Prostate gland (tissue), 2 donors: ENCODE measurements around the gene COLEC12. TPM values are rescaled to one million over a fixed set of nuclear protein-coding genes. Genes with fewer than 3 reads are reported as not detected.
A peak's percentile ranks its signal among the peaks of the same experiment; 100 is the strongest.

Experiments used
- DNase-seq: peaks from one replicate; pipeline ENCODE4 v3.0.0-alpha.2; 2019; ENCODE audit warnings: low spot score
- H3K27ac ChIP-seq, 2 donors: fragments of 200-600 bp; sonication (generic); 2 replicates each; pipeline ENCODE4 v1.5.1; 2017 to 2019
- H3K27me3 ChIP-seq: fragments of 200-600 bp; sonication (generic); replicated peaks from 2 replicates; pipeline ENCODE4 v1.5.1; 2019; ENCODE audit not compliant: insufficient read depth
- H3K36me3 ChIP-seq, 2 donors: fragments of 200-600 bp; sonication (generic); 1 replicate in 1 of 2; 2 replicates in 1 of 2; pipeline versions ENCODE4 v1.5.1 to v1.8.1; 2017 to 2019
- H3K4me1 ChIP-seq: fragments of 200-600 bp; sonication (generic); replicated peaks from 2 replicates; pipeline ENCODE4 v1.5.1; 2019
- H3K4me3 ChIP-seq, 2 donors: fragments of 200-600 bp; sonication (generic); 2 replicates each; pipeline ENCODE4 v1.5.1; 2017 to 2019
- H3K9me3 ChIP-seq: fragments of 200-600 bp; sonication (generic); 2 replicates; pipeline ENCODE4 v1.5.1; 2017
- POLR2A ChIP-seq: fragments of 450-650 bp; IDR thresholded peaks from one replicate; pipeline ENCODE4 v1.6.1; 2016; ENCODE audit warnings: antibody characterized with exemption, mild to moderate bottlenecking
- POLR2AphosphoS5 ChIP-seq: sonication (generic); formaldehyde crosslinking; IDR thresholded peaks from one replicate; pipeline ENCODE4 v1.6.1; 2017; ENCODE audit warnings: antibody characterized with exemption
- WGBS: methylation state at CpG from one replicate; pipeline ENCODE4 v1.1.5; 2018; 5-methylcytosine and 5-hydroxymethylcytosine counted together
- intact Hi-C: fragments of 100-400 bp; cut with DNase I; formaldehyde crosslinking; loops from one replicate; pipeline ENCODE4 v1.14.2; 2022
- total RNA-seq, 2 donors: library from RNA; depleted of rRNA; stranded (reverse); fragments of >200 nt; gene quantifications; one replicate each; pipeline ENCODE4 v1.1.0, GENCODE V29; 2016
- TF ChIP-seq, protein P1 (sequence below), 4 experiments: fragments of 200-600 bp in 2 of 4; fragments of 450-650 bp in 2 of 4; sonication (generic) in 2 of 4; IDR thresholded peaks; 1 replicate in 3 of 4; 2 replicates in 1 of 4; pipeline ENCODE4 v1.5.1; 2016 to 2019; ENCODE audit warnings: antibody characterized with exemption in 4 of 4, mild to moderate bottlenecking in 2 of 4, moderate library complexity in 2 of 4

The COLEC12 gene
- total RNA-seq, 2 donors from 2014 or later: 11.1 to 35.0 TPM

DNA sequence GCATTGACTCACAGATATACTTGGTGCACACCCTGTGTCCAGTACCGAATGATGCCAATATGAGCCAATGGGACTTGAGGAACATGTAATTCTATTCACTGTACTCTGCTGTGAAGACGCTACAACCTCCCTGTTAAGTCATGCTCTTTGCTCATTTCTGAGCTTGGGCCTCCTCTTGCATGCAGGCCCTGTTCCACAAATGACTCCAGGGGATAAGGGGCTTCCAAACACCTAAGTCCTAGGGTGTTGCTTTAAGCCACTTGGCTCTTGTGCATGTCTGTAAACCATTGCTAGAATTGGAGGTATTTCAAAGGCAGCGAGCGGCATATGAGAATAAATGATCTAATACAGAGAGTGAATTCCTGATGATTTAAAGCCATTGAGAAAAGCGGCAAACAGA lies 126.7 kb downstream of the COLEC12 start:
- Histone ChIP-seq H3K36me3 (no peaks in the 10 kb centered on the region), H3K27me3 (no peaks in the 10 kb centered on the region), H3K9me3 (no peaks in the 10 kb centered on the region), H3K27ac (no peak overlapping the region), H3K4me1 (peaks cover 8% of the 10 kb centered on the region), H3K4me3 (no peak overlapping the region)
- WGBS: 98% methylated on average over 5 of the region's 5 CpGs
- TF ChIP-seq POLR2AphosphoS5 (no peak), POLR2A (no peak)
- TF ChIP-seq, protein P1, sequence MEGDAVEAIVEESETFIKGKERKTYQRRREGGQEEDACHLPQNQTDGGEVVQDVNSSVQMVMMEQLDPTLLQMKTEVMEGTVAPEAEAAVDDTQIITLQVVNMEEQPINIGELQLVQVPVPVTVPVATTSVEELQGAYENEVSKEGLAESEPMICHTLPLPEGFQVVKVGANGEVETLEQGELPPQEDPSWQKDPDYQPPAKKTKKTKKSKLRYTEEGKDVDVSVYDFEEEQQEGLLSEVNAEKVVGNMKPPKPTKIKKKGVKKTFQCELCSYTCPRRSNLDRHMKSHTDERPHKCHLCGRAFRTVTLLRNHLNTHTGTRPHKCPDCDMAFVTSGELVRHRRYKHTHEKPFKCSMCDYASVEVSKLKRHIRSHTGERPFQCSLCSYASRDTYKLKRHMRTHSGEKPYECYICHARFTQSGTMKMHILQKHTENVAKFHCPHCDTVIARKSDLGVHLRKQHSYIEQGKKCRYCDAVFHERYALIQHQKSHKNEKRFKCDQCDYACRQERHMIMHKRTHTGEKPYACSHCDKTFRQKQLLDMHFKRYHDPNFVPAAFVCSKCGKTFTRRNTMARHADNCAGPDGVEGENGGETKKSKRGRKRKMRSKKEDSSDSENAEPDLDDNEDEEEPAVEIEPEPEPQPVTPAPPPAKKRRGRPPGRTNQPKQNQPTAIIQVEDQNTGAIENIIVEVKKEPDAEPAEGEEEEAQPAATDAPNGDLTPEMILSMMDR (IDR thresholded peaks at IDR 0.05): no peak
- DNase-seq: no peak
- intact Hi-C loops: loop anchor here (5.0 to 10.0 kb wide), 2 partner anchors 46 to 241 kb away; no protein-coding TSS in a partner anchor

- Histone ChIP-seq H3K27ac (peak overlapping the region; percentile 59 to 67), H3K9me3 (no peaks in the 10 kb centered on the region), H3K36me3 (no peaks in the 10 kb centered on the region), H3K4me3 (no peak overlapping the region), H3K27me3 (no peaks in the 10 kb centered on the region), H3K4me1 (peaks cover 4% of the 10 kb centered on the region)
- peak; percentile 48 for DNase-seq
- intact Hi-C loops: loop anchor here (5.0 to 10.0 kb wide), 2 partner anchors 44 to 243 kb away; no protein-coding TSS in a partner anchor
- 27% methylated on average over 7 of the region's 7 CpGs for WGBS
- TF ChIP-seq POLR2A (no peak), POLR2AphosphoS5 (peak; percentile 37)
- TF ChIP-seq, protein P1 (IDR thresholded peaks at IDR 0.05): no peak
Measured at GRCh38 chr18:371609-371982, 128.9 kb downstream of the COLEC12 start.

- Histone ChIP-seq H3K27ac (peak overlapping the region; percentile 59 to 67), H3K27me3 (no peaks in the 10 kb centered on the region), H3K4me1 (peaks cover 4% of the 10 kb centered on the region), H3K36me3 (no peaks in the 10 kb centered on the region), H3K4me3 (no peak overlapping the region), H3K9me3 (no peaks in the 10 kb centered on the region)
- DNase-seq: no peak
- 22% methylated on average over 5 of the region's 5 CpGs for WGBS
- intact Hi-C loops: loop anchor here (5.0 to 10.0 kb wide), 2 partner anchors 44 to 244 kb away; no protein-coding TSS in a partner anchor
- TF ChIP-seq, protein P1 (IDR thresholded peaks at IDR 0.05): no peak
- TF ChIP-seq POLR2AphosphoS5: no peak
- no peak for TF ChIP-seq POLR2A
Measured at GRCh38 chr18:370751-371608, 129.5 kb downstream of the COLEC12 start.

GRCh38 chr18:369224-370015 lies 131.1 kb downstream of the COLEC12 start:
- Histone ChIP-seq H3K36me3 (no peaks in the 10 kb centered on the region), H3K27me3 (no peaks in the 10 kb centered on the region), H3K4me1 (peaks cover 4% of the 10 kb centered on the region), H3K27ac (no peak overlapping the region), H3K4me3 (no peak overlapping the region), H3K9me3 (no peaks in the 10 kb centered on the region)
- DNase-seq: no peak
- TF ChIP-seq POLR2A (no peak), POLR2AphosphoS5 (no peak)
- TF ChIP-seq, protein P1 (IDR thresholded peaks at IDR 0.05): no peak
- WGBS: 88% methylated on average over 11 of the region's 11 CpGs
- intact Hi-C loops: loop anchor here (5.0 to 10.0 kb wide), 2 partner anchors 42 to 245 kb away; no protein-coding TSS in a partner anchor
